Heart right ventricle (tissue), 16 donors: Measurements from ENCODE around the gene DUSP28. TPM values are rescaled to one million over a fixed set of nuclear protein-coding genes. Genes with fewer than 3 reads are reported as not detected.

Source experiments
- ATAC-seq, 8 donors: fragments of 200-7000 bp; cut with Tn5 transposase; one replicate each; pipeline ENCODE4 v1.9.1; 2020; ENCODE audit warnings: mild to moderate bottlenecking in 8 of 8, moderate library complexity in 8 of 8, moderate number of reproducible peaks in 1 of 8
- DNase-seq, 2 donors: peaks; one replicate each; pipeline ENCODE4 v3.0.0-alpha.2; 2020
- H3K27ac ChIP-seq, 10 donors: fragments of 200-600 bp; sonication (generic) in 2 of 10; one replicate each; pipeline versions ENCODE4 v1.5.0 to v1.8.0; 2020 to 2022; ENCODE audit warnings: mild to moderate bottlenecking in 3 of 10
- H3K27me3 ChIP-seq, 7 donors: fragments of 200-600 bp; one replicate each; pipeline ENCODE4 v1.8.0; 2021 to 2022; ENCODE audit warnings: mild to moderate bottlenecking in 2 of 7
- H3K36me3 ChIP-seq, 9 donors: fragments of 200-600 bp; sonication (generic) in 1 of 9; one replicate each; pipeline versions ENCODE4 v1.5.0 to v1.8.0; 2020 to 2022; ENCODE audit warnings: mild to moderate bottlenecking in 2 of 9
- H3K4me1 ChIP-seq, 9 donors: fragments of 200-600 bp; sonication (generic) in 1 of 9; one replicate each; pipeline versions ENCODE4 v1.5.0 to v1.8.0; 2020 to 2022; ENCODE audit warnings: mild to moderate bottlenecking in 4 of 9
- H3K4me3 ChIP-seq, 10 donors: fragments of 200-600 bp; sonication (generic) in 2 of 10; one replicate each; pipeline versions ENCODE4 v1.5.0 to v1.8.0; 2020 to 2022; ENCODE audit warnings: mild to moderate bottlenecking in 7 of 10, moderate library complexity in 2 of 10
- H3K9me3 ChIP-seq, 11 donors: fragments of 200-600 bp in 10 of 11; sonication (generic) in 2 of 11; one replicate each; pipeline versions ENCODE4 v1.5.0 to v1.8.0; 2013 to 2022; ENCODE audit warnings: mild to moderate bottlenecking in 2 of 11, control low read depth in 1 of 11, moderate library complexity in 1 of 11
- CTCF ChIP-seq, 9 donors: fragments of 200-600 bp; sonication (generic) in 2 of 9; IDR thresholded peaks; one replicate each; pipeline versions ENCODE4 v1.5.0 to v1.8.0; 2021 to 2022; ENCODE audit warnings: antibody characterized with exemption in 9 of 9, mild to moderate bottlenecking in 5 of 9, moderate library complexity in 1 of 9
- WGBS, 2 donors: extraction: QIAGEN DNeasy Blood & Tissue Kit; methylation state at CpG; one replicate each; pipeline ENCODE4 v1.1.7; 2013; ENCODE audit warnings: inconsistent platforms in 1 of 2; 5-methylcytosine and 5-hydroxymethylcytosine counted together
- intact Hi-C, 10 donors: fragments of 100-400 bp; cut with DNase I; formaldehyde crosslinking; loops; one replicate each; pipeline versions ENCODE4 v1.11.1 to v1.14.2; 2022
- polyA plus RNA-seq, 2 donors: library from polyadenylated mRNA; stranded (reverse); fragments of 200-250 nt; gene quantifications; one replicate each; pipeline ENCODE4 v1.2.3, GENCODE V29; 2013
- total RNA-seq, 10 donors: library from RNA; stranded (reverse); fragmentation: NEBNext Ultra II Directional in 3 of 10; extraction: Animal tissue kit (Norgen Biotek cat#: 25700) in 3 of 10; gene quantifications; one replicate each; pipeline versions ENCODE4 v1.2.1 to v1.2.4, GENCODE V29; 2021 to 2023
- donor health status: Arrhythmogenic right ventricular cardiomyopathy.
- donor health status: ischemic (EF 13 %, LVEDD 7.1; RV severe dilation, severe dysfunction).
- donor health status: healthy with polysubstance abuse.
- donor health status: DM: no; HTN: yes; CAD: no.
- donor health status: DM: no; HTN: no; CAD: no.
- donor health status: ischemic (EF 25% LVEDD 6.9; RV normal size, moderate dysfunction).
- donor health status: ischemic (EF 25% LVEDD 5.7; RV mildly dilated, moderate dysfunction).
- donor health status: healthy.
- donor health status: DM: yes; HTN: yes; CAD: no.
- donor health status: Ischemic cardiomyopathy.
- donor health status: ischemic (EF 35%, LVEDD 5.7; RV mildly dilated, moderate dysfunction).
- donor health status: nonischemic (EF 11% LVEDD 7.7; RV severe dilation, severe dysfunction).
- donor health status: DM: yes; HTN: yes; CAD: no.
- donor health status: PGD.
- donor health status: ischemic (EF 29% LVEDD 5.4; RV normal size, mild dysfunction).
- donor health status: nonischemic (EF 23%, LVEDD 6.1; RV moderate dilation, normal function).

DUSP28 gene
- total and polyA plus RNA-seq, 12 donors: 4.7 to 22.1 (median 13.4) TPM

GRCh38 chr2:240567872-240568677 lies 7.9 kb downstream of the DUSP28 start, which contains the start of gene RNPEPL1:
Gene RNPEPL1, plus strand, starts transcription at chr2:240568484. Its CDS starts 103 bp downstream, at chr2:240568587.
- peak in 2 of 9 donors; percentile 8 to 18 for TF ChIP-seq CTCF (IDR thresholded peaks at IDR 0.05)
- peaks cover 16 to 72% (median 51%) of the 10 kb centered on the region in 9 donors for H3K4me1 ChIP-seq
- H3K27ac ChIP-seq: peak within 1 kb of the TSS; percentile 92 to 100 (median 96)
- H3K9me3 ChIP-seq: no peaks in the 10 kb centered on the region
- no peaks in the 10 kb centered on the region for H3K27me3 ChIP-seq
- peak within 1 kb of the TSS; percentile 78 to 98 (median 86) for H3K4me3 ChIP-seq
- intact Hi-C loops: loop anchor here in 4 of 10 donors (1.0 to 2.0 kb wide), 2 partner anchors 18 to 19 kb away; partner anchors contain the start of gene CAPN10 (in 4 of the 4)
- ATAC-seq (peak in 5 of 8 donors; percentile 0 to 17 (median 11)), DNase-seq (peak; percentile 21 to 56)
- peaks cover 0 to 28% (median 0%) of the 10 kb centered on the region in 9 donors for H3K36me3 ChIP-seq
- 0% methylated on average over 31 to 106 of the region's 106 CpGs for WGBS, 2 donors

- Histone ChIP-seq H3K27me3 (no peaks in the 10 kb centered on the region), H3K27ac (peak overlapping the region; percentile 70 to 94 (median 87)), H3K4me3 (peak overlapping the region; percentile 72 to 92 (median 80)), H3K9me3 (no peaks in the 10 kb centered on the region), H3K4me1 (peaks cover 16 to 64% (median 51%) of the 10 kb centered on the region in 9 donors), H3K36me3 (peaks cover 0 to 28% (median 1%) of the 10 kb centered on the region in 9 donors)
- DNase-seq (peak; percentile 62 to 80), ATAC-seq (peak in 5 of 8 donors; percentile 9 to 44 (median 15))
- intact Hi-C loops: loop anchor here in 2 of 10 donors (1.0 to 2.0 kb wide), 2 partner anchors 17 to 18 kb away; partner anchors contain the start of gene CAPN10 (in 2 of the 2)
- WGBS, 2 donors: 0 to 2% methylated on average over 62 to 91 of the region's 93 CpGs
- no peak for TF ChIP-seq CTCF (IDR thresholded peaks at IDR 0.05)
Observed at GRCh38 chr2:240568678-240569522, 8.7 kb downstream of the DUSP28 start.

- intact Hi-C loops: loop anchor here in 1 of 10 donors (2.0 kb wide), 1 partner anchor 17 kb away; the partner anchor contains the start of gene CAPN10
- Histone ChIP-seq H3K4me1 (peaks cover 16 to 59% (median 51%) of the 10 kb centered on the region in 9 donors), H3K27ac (peak overlapping the region in 8 of 10 donors; percentile 70 to 94 (median 89)), H3K4me3 (peak overlapping the region; percentile 72 to 92 (median 80)), H3K27me3 (no peaks in the 10 kb centered on the region), H3K9me3 (no peaks in the 10 kb centered on the region), H3K36me3 (peaks cover 0 to 29% (median 7%) of the 10 kb centered on the region in 9 donors)
- WGBS, 2 donors: 78 to 81% methylated on average over 9 of the region's 9 CpGs
- TF ChIP-seq CTCF (IDR thresholded peaks at IDR 0.05): no peak
- ATAC-seq (no peak), DNase-seq (no peak)
Observed at GRCh38 chr2:240569523-240569997, 9.4 kb downstream of the DUSP28 start.
